ENCODE data around the gene NUDT22.

DNA sequence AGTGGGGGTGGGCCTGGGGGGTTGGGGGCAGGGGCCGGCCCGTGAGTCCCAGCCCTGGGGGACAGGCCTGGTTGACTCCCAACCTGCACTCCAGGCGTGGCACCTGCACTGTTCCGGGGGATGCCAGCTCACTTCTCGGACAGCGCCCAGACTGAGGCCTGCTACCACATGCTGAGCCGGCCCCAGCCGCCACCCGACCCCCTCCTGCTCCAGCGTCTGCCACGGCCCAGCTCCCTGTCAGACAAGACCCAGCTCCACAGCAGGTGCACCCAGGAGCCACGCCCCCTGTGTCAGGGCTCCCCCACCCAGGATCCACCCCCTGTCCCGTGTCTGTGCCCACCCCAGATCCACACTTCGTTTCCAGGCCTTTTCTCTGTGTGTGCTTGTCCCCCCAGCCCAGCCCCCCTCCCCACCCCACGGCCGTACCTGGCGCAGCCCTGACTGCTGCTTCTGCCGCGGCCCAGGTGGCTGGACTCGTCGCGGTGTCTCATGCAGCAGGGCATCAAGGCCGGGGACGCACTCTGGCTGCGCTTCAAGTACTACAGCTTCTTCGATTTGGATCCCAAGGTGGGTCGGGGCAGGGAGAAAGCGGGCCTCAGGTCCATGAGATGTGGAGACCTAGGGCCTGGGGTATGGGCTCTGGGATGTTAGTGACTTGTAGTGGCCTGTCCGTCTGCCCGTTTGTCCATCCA, 14.7 kb upstream of the NUDT22 start:
- TF ChIP-seq, protein P1, sequence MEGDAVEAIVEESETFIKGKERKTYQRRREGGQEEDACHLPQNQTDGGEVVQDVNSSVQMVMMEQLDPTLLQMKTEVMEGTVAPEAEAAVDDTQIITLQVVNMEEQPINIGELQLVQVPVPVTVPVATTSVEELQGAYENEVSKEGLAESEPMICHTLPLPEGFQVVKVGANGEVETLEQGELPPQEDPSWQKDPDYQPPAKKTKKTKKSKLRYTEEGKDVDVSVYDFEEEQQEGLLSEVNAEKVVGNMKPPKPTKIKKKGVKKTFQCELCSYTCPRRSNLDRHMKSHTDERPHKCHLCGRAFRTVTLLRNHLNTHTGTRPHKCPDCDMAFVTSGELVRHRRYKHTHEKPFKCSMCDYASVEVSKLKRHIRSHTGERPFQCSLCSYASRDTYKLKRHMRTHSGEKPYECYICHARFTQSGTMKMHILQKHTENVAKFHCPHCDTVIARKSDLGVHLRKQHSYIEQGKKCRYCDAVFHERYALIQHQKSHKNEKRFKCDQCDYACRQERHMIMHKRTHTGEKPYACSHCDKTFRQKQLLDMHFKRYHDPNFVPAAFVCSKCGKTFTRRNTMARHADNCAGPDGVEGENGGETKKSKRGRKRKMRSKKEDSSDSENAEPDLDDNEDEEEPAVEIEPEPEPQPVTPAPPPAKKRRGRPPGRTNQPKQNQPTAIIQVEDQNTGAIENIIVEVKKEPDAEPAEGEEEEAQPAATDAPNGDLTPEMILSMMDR (IDR thresholded peaks at IDR 0.05; ENCODE audit: insufficient read depth, low read depth, low read length): no peak
- no peak for TF ChIP-seq EZH2 (IDR thresholded peaks at IDR 0.05; ENCODE audit: insufficient read depth, low read length)
